ENCODE measurements around the gene SUSD1. TPM values are rescaled to one million over a fixed set of nuclear protein-coding genes. Genes with fewer than 3 reads are reported as not detected.

Gene SUSD1
- polyA plus RNA-seq, 1 of the 3 experiments (the other 2 are of a cell fraction): 8.2 TPM

DNA sequence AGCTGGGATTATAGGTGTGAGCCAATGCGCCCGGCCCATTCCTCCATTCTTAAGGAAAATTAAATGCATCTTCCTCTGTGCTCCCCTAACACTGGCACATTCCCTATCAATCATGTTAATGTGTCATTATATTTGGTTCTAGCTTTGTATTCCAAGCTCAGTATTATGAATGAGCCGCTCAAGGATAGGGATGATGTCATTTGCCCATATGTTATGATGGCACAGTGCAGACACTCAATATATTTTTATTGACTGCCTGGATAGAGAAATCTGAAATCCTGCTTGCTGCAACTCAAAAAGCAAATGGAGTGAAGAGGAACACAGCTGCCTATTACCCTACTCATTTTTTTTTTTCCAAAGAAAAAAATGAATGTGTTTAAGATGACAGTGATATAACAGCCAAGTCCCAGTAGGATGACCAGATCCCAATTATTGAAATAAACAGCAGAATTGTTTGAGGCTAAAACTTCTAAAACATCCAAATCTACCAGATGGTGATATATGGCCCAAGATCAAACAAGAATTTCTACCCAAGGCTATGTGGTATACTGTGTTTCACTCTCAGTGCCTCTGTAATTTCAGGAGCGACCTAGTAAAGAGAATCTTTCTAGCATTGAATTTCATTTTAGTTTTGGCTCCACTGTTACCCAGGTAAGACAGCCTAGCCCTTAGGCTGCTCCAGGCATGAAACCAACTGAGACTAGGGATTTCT, 16.3 kb downstream of the SUSD1 start:
- Histone ChIP-seq H4K20me1 (ENCODE audit: insufficient read depth) (no peaks in the 10 kb centered on the region), H3K4me3 (ENCODE audit: low read depth in 2 of 2, low read length in 1 of 2) (no peak overlapping the region), H3K9ac (no peak overlapping the region), H3K36me3 (replicated peaks in 1 of 2; ENCODE audit: control insufficient read depth in 1 of 2, insufficient read depth in 2 of 2, low read length in 1 of 2) (no peaks in the 10 kb centered on the region), H3K9me2 (no peaks in the 10 kb centered on the region), H3F3A (replicated peaks; ENCODE audit: insufficient read depth) (no peaks in the 10 kb centered on the region), H3K9me3 (no peaks in the 10 kb centered on the region), H3K79me2 (ENCODE audit: insufficient read depth) (no peaks in the 10 kb centered on the region), H3K4me1 (ENCODE audit: control insufficient read depth in 1 of 2, insufficient read depth in 2 of 2, low read depth in 1 of 2, low read length in 1 of 2) (peaks cover 0 to 2% of the 10 kb centered on the region in 2 experiments; a peak in 1 of 4 replicates), H3K27ac (ENCODE audit: low read depth in 2 of 2, low read length in 1 of 2) (no peak overlapping the region; a peak in 1 of 4 replicates), H3K27me3 (ENCODE audit: insufficient read depth) (no peaks in the 10 kb centered on the region), H3K4me2 (no peak overlapping the region), H2AFZ (ENCODE audit: low read depth) (no peak overlapping the region)
- WGBS (ENCODE audit: low lambda C conversion rate): 94% methylated on average over 4 of the region's 4 CpGs
- POLR2A ChIA-PET: no interaction called here
- TF ChIP-seq RFX5 (IDR thresholded peaks at IDR 0.05; ENCODE audit: low read length) (no peak), RAD21 (IDR thresholded peaks at IDR 0.05; ENCODE audit: low read length) (no peak), GATA2 (CRISPR knock-in tag; IDR thresholded peaks at IDR 0.05) (no peak), NFIC (IDR thresholded peaks at IDR 0.05; ENCODE audit: borderline replicate concordance) (no peak), SIN3A (IDR thresholded peaks at IDR 0.05; ENCODE audit: borderline replicate concordance, low read depth, low read length) (no peak), NRF1 (IDR thresholded peaks at IDR 0.05; ENCODE audit: low read depth, low read length) (no peak), TAF1 (IDR thresholded peaks at IDR 0.05; ENCODE audit: borderline replicate concordance, low read depth, low read length) (no peak), JUND (IDR thresholded peaks at IDR 0.05) (no peak), FOSL2 (IDR thresholded peaks at IDR 0.05; ENCODE audit: borderline replicate concordance, low read depth) (no peak), TCF12 (IDR thresholded peaks at IDR 0.05) (no peak), GABPA (IDR thresholded peaks at IDR 0.05; ENCODE audit: low read depth) (no peak), SMC3 (IDR thresholded peaks at IDR 0.05; ENCODE audit: low read depth, low read length) (no peak), POLR2AphosphoS5 (IDR thresholded peaks at IDR 0.05; ENCODE audit: low read depth, low read length) (no peak), MEF2A (IDR thresholded peaks at IDR 0.05; ENCODE audit: borderline replicate concordance, low read depth) (no peak)
- TF ChIP-seq, protein P1, sequence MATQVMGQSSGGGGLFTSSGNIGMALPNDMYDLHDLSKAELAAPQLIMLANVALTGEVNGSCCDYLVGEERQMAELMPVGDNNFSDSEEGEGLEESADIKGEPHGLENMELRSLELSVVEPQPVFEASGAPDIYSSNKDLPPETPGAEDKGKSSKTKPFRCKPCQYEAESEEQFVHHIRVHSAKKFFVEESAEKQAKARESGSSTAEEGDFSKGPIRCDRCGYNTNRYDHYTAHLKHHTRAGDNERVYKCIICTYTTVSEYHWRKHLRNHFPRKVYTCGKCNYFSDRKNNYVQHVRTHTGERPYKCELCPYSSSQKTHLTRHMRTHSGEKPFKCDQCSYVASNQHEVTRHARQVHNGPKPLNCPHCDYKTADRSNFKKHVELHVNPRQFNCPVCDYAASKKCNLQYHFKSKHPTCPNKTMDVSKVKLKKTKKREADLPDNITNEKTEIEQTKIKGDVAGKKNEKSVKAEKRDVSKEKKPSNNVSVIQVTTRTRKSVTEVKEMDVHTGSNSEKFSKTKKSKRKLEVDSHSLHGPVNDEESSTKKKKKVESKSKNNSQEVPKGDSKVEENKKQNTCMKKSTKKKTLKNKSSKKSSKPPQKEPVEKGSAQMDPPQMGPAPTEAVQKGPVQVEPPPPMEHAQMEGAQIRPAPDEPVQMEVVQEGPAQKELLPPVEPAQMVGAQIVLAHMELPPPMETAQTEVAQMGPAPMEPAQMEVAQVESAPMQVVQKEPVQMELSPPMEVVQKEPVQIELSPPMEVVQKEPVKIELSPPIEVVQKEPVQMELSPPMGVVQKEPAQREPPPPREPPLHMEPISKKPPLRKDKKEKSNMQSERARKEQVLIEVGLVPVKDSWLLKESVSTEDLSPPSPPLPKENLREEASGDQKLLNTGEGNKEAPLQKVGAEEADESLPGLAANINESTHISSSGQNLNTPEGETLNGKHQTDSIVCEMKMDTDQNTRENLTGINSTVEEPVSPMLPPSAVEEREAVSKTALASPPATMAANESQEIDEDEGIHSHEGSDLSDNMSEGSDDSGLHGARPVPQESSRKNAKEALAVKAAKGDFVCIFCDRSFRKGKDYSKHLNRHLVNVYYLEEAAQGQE (IDR thresholded peaks at IDR 0.05; ENCODE audit: low read depth, low read length): no peak
- CTCF ChIA-PET: interaction anchor here (1.4 kb wide), 1 partner anchor 202 kb away, joined by 4 read pairs; no protein-coding TSS in a partner anchor
- DNase-seq: no peak

DNA sequence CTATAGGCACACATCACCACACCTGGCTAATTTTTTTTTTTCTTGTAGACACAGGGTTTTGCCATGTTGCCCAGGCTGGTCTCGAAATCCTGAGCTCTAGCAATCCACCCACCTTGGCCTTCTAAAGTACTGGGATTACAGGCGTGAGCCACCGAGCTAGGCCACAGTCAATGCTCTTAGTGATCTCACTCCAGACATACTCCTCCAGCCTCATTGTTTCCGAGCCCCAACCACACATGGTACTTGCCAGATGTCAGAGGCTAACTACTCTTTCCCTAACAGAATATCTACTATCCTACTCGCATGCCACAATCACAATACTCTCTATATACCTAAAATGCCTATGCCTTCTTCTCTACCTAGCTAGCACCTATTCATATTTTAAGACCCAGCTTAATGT, 17.1 kb downstream of the SUSD1 start:
- Histone ChIP-seq H3K9me3 (no peaks in the 10 kb centered on the region), H3K4me3 (ENCODE audit: low read depth in 2 of 2, low read length in 1 of 2) (no peak overlapping the region), H3K4me1 (ENCODE audit: control insufficient read depth in 1 of 2, insufficient read depth in 2 of 2, low read depth in 1 of 2, low read length in 1 of 2) (peaks cover 0 to 2% of the 10 kb centered on the region in 2 experiments; a peak in 1 of 4 replicates), H3K4me2 (no peak overlapping the region), H3K79me2 (ENCODE audit: insufficient read depth) (no peaks in the 10 kb centered on the region), H3K27me3 (ENCODE audit: insufficient read depth) (no peaks in the 10 kb centered on the region), H3K27ac (ENCODE audit: low read depth in 2 of 2, low read length in 1 of 2) (no peak overlapping the region), H3K9ac (no peak overlapping the region), H3K9me2 (no peaks in the 10 kb centered on the region), H2AFZ (ENCODE audit: low read depth) (no peak overlapping the region), H4K20me1 (ENCODE audit: insufficient read depth) (no peaks in the 10 kb centered on the region), H3K36me3 (replicated peaks in 1 of 2; ENCODE audit: control insufficient read depth in 1 of 2, insufficient read depth in 2 of 2, low read length in 1 of 2) (no peaks in the 10 kb centered on the region), H3F3A (replicated peaks; ENCODE audit: insufficient read depth) (no peaks in the 10 kb centered on the region)
- POLR2A ChIA-PET: no interaction called here
- CTCF ChIA-PET: interaction anchor here (1.4 kb wide), 1 partner anchor 203 kb away, joined by 4 read pairs; no protein-coding TSS in a partner anchor
- no peak for DNase-seq
- no peak for TF ChIP-seq NRF1 (IDR thresholded peaks at IDR 0.05; ENCODE audit: low read depth, low read length)
- TF ChIP-seq ELF1 (IDR thresholded peaks at IDR 0.05): no peak
- TF ChIP-seq RXRA (IDR thresholded peaks at IDR 0.05; ENCODE audit: borderline replicate concordance, low read depth): no peak
- TF ChIP-seq POLR2AphosphoS5 (IDR thresholded peaks at IDR 0.05; ENCODE audit: low read depth, low read length): no peak
- TF ChIP-seq, protein P1 (IDR thresholded peaks at IDR 0.05; ENCODE audit: low read depth, low read length): no peak
- TF ChIP-seq, protein P2, sequence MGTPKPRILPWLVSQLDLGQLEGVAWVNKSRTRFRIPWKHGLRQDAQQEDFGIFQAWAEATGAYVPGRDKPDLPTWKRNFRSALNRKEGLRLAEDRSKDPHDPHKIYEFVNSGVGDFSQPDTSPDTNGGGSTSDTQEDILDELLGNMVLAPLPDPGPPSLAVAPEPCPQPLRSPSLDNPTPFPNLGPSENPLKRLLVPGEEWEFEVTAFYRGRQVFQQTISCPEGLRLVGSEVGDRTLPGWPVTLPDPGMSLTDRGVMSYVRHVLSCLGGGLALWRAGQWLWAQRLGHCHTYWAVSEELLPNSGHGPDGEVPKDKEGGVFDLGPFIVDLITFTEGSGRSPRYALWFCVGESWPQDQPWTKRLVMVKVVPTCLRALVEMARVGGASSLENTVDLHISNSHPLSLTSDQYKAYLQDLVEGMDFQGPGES (IDR thresholded peaks at IDR 0.05; ENCODE audit: low read depth, low read length): no peak
- no peak for TF ChIP-seq TEAD4 (IDR thresholded peaks at IDR 0.05; ENCODE audit: borderline replicate concordance, insufficient read depth)
- TF ChIP-seq FOXM1 (IDR thresholded peaks at IDR 0.05; ENCODE audit: low read depth): no peak
- no peak for TF ChIP-seq MEF2A (IDR thresholded peaks at IDR 0.05; ENCODE audit: borderline replicate concordance, low read depth)
- TF ChIP-seq RAD21 (IDR thresholded peaks at IDR 0.05; ENCODE audit: low read length): no peak
- 91% methylated on average over 5 of the region's 5 CpGs for WGBS (ENCODE audit: low lambda C conversion rate)

Measured in SK-N-SH (cell line).